ENCODE data around the gene PDAP1. TPM values are rescaled to one million over a fixed set of nuclear protein-coding genes. Genes with fewer than 3 reads are reported as not detected.
A peak's percentile ranks its signal among the peaks of the same experiment; 100 is the strongest.
"Not testable (repeated sequence)": the region's sequence is repeated elsewhere in the genome, so short reads cannot be mapped to it uniquely, and the experiment has no call there.

Gene PDAP1
- total and polyA plus RNA-seq, 2 experiments from 2014 or later, result 91.3 to 95.5 TPM

DNA sequence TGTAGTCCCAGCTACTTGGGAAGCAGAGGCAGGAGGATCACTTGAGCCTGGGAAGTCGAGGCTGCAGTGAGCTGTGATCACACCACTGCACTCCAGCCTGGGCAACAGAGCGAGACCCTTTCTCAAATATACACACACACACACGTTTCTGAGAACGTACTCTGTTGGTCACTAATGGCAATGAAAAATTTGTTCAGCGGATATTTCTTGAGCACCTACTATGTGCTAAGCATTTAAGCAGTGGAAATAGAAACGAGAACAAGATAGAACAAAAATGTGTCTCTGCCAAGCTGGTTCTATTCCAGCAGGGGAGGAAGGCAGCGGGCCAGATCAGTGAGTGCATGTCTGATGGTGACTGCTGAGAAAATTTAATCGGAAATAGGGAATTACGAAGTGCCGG is 25.2 kb downstream of the PDAP1 start:
- DNase-seq, result no peak
- Histone ChIP-seq H3K27ac (no peak overlapping the region), H2AFZ (no peak overlapping the region), H3K4me2 (ENCODE audit: unreplicated experiment) (no peak overlapping the region), H3K9me2 (ENCODE audit: insufficient read depth) (no peaks in the 10 kb centered on the region), H4K20me1 (ENCODE audit: insufficient read depth) (no peaks in the 10 kb centered on the region), H3K27me3 (replicated peaks; ENCODE audit: insufficient read depth) (no peaks in the 10 kb centered on the region), H3K4me3 (no peak overlapping the region), H3K79me2 (ENCODE audit: insufficient read depth) (peaks cover 74% of the 10 kb centered on the region), H3K4me1 (ENCODE audit: insufficient read depth) (peaks cover 25% of the 10 kb centered on the region), H3K9me3 (ENCODE audit: low read depth) (no peaks in the 10 kb centered on the region), H3F3A (ENCODE audit: insufficient read depth) (peaks cover 21% of the 10 kb centered on the region), H3K36me3 (ENCODE audit: low read depth) (peaks cover 16% of the 10 kb centered on the region; the same call in 1 of the 2 replicates), H3K9ac (no peak overlapping the region)
- TF ChIP-seq EZH2phosphoT487 (IDR thresholded peaks at IDR 0.05; ENCODE audit: insufficient read depth, low read depth), result no peak
- in situ Hi-C loops (cut with MboI), result no loop called here
- WGBS, 2 experiments (ENCODE audit: low coverage in 1 of 2, low lambda C conversion rate in 2 of 2, missing lambda C conversion rate in 2 of 2), result 93 to 94% methylated on average over 10 of the region's 10 CpGs

DNA sequence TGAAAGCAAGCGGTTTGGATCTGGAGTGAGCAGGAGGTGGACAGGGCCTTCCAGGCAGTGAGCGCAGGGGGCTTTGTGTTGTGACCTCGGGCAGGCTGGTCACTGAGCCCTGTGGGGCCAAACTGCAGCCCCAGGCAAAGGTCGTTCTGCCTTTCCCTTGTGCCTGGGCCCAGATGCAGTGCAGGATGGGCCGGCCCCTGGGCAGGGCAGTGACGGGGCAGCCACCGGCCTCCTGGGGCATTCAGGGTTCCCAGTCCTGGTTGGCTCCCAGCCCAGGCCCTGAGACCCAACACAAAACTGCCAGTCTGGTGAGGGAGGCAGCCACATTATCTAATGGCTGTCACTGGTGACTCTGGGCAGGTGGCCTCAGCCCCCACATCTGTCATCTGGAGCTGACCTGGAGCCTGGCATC is 26.7 kb downstream of the PDAP1 start:
- TF ChIP-seq EZH2 (IDR thresholded peaks at IDR 0.05; ENCODE audit: insufficient read depth, poor library complexity, severe bottlenecking) (no peak), EZH2phosphoT487 (IDR thresholded peaks at IDR 0.05; ENCODE audit: insufficient read depth, low read depth) (no peak)
- Histone ChIP-seq H3K79me2 (ENCODE audit: insufficient read depth) (peaks cover 82% of the 10 kb centered on the region), H3K9me2 (ENCODE audit: insufficient read depth) (no peaks in the 10 kb centered on the region), H3K9ac (no peak overlapping the region), H2AFZ (no peak overlapping the region), H3K4me1 (ENCODE audit: insufficient read depth) (peaks cover 25% of the 10 kb centered on the region), H3K36me3 (ENCODE audit: low read depth) (peaks cover 13% of the 10 kb centered on the region), H3K27ac (no peak overlapping the region), H3K4me3 (no peak overlapping the region), H4K20me1 (ENCODE audit: insufficient read depth) (no peaks in the 10 kb centered on the region), H3K4me2 (ENCODE audit: unreplicated experiment) (no peak overlapping the region), H3K27me3 (replicated peaks; ENCODE audit: insufficient read depth) (no peaks in the 10 kb centered on the region), H3F3A (ENCODE audit: insufficient read depth) (peaks cover 36% of the 10 kb centered on the region), H3K9me3 (ENCODE audit: low read depth) (no peaks in the 10 kb centered on the region)
- DNase-seq, result no peak
- in situ Hi-C loops (cut with MboI), result no loop called here
- WGBS, 2 experiments (ENCODE audit: low coverage in 1 of 2, low lambda C conversion rate in 2 of 2, missing lambda C conversion rate in 2 of 2), result 86 to 87% methylated on average over 7 of the region's 7 CpGs

DNA sequence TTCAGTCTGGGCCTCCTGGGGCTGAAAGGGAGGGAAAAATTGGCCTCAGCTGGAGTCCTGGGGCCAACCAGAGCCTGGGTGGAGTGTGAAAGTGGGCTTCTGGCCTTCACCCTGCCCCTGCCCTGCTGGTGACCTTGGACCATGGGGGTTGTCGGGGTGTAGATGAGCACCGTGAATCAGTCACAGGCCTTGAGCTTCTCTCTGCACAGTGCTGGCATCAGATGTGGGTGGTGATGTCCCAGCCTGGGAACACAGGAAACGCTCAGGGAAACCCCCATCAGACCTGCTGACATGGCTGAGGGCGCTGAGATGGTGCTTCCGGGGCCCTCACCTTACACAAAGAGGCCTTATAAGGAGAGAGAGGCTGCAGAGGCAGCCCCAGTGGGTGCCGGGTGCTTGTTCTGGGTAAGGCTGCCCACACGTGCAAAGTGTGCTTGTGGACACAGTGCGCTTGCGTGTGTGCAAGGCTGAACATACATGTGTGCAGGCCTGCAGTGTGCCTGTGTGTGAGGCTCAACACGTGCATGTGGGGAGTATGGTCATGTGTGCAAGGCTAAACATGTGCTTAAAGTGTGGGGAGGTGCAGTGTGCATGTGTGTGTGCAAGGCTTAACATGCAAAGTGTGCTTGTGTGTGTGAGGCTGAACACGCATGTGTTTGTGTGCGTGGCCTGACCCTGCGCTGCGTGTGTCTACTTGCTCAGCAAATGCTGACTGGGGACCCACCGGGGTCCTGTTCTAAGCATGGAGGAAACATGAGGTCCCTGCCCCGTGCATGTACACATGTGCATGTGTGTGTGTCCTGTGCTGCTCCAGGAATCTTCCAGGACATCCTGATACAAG is 27.4 kb downstream of the PDAP1 start:
- Histone ChIP-seq H2AFZ (no peak overlapping the region), H3K4me3 (peak overlapping the region; percentile 55; the same call in 1 of the 2 replicates), H3K9me3 (ENCODE audit: low read depth) (no peaks in the 10 kb centered on the region), H3K36me3 (ENCODE audit: low read depth) (peaks cover 7% of the 10 kb centered on the region; the same call in 1 of the 2 replicates), H3K9ac (peak overlapping the region; percentile 79), H3K27me3 (replicated peaks; ENCODE audit: insufficient read depth) (no peaks in the 10 kb centered on the region), H4K20me1 (ENCODE audit: insufficient read depth) (no peaks in the 10 kb centered on the region), H3K4me2 (ENCODE audit: unreplicated experiment) (peak overlapping the region; percentile 76), H3K27ac (peak overlapping the region; percentile 96), H3K79me2 (ENCODE audit: insufficient read depth) (peaks cover 82% of the 10 kb centered on the region), H3K4me1 (ENCODE audit: insufficient read depth) (peaks cover 28% of the 10 kb centered on the region), H3K9me2 (ENCODE audit: insufficient read depth) (no peaks in the 10 kb centered on the region), H3F3A (ENCODE audit: insufficient read depth) (peaks cover 42% of the 10 kb centered on the region)
- 65 to 66% methylated on average over 16 of the region's 16 CpGs for WGBS, 2 experiments (ENCODE audit: low coverage in 1 of 2, low lambda C conversion rate in 2 of 2, missing lambda C conversion rate in 2 of 2)
- in situ Hi-C loops (cut with MboI), result no loop called here
- TF ChIP-seq EZH2 (IDR thresholded peaks at IDR 0.05; ENCODE audit: insufficient read depth, poor library complexity, severe bottlenecking), result no peak
- no peak for TF ChIP-seq EZH2phosphoT487 (IDR thresholded peaks at IDR 0.05; ENCODE audit: insufficient read depth, low read depth)
- DNase-seq, result peak; percentile 41

DNA sequence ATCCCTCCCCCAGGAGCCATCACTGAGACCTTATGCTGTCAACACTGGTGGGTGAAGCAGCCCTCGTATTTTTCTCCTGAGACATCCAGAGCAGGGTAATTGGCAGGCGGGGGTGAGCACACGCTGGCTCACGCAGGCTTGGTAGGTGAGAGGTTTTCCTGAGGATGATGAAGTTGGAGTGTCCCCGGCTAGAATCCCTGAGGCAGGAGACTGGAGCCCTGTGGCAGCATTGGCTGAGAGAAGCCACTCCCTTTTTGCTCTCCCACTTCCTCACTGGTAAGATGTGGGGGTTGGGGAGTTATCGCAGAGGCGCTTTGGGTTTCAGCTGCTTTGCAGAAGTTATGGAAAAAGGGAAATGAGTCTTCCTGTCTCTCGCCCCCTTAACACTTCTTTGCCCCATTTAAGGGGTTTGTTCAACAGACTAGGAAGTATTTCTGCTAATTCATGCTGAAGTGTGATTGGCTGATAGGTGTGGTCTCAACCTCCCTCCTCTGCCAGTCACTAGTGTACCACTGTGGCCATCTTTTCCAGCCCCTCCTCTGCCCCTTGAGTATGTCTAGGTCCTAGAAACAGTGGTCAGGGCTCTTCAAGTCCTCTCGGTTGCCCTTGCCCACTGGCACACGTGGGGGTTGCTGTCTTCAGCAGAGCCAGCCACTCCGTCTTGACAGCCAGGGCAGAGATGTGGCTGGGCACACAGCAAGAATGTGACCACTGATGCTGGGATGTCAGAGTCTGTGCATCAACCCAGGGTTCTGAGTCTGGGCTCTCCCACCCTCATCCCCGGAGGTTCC is 28.2 kb downstream of the PDAP1 start:
- Histone ChIP-seq H3K27me3 (replicated peaks; ENCODE audit: insufficient read depth) (no peaks in the 10 kb centered on the region), H3F3A (ENCODE audit: insufficient read depth) (peaks cover 47% of the 10 kb centered on the region), H2AFZ (0 out of 2 replicates have a peak overlapping the region, but pooled peaks have one; percentile 3), H3K4me3 (peak overlapping the region; percentile 55), H3K27ac (peak overlapping the region; percentile 96), H3K9me2 (ENCODE audit: insufficient read depth) (no peaks in the 10 kb centered on the region), H3K9ac (peak overlapping the region; percentile 79), H4K20me1 (ENCODE audit: insufficient read depth) (no peaks in the 10 kb centered on the region), H3K4me2 (ENCODE audit: unreplicated experiment) (peak overlapping the region; percentile 76), H3K9me3 (ENCODE audit: low read depth) (no peaks in the 10 kb centered on the region), H3K4me1 (ENCODE audit: insufficient read depth) (peaks cover 34% of the 10 kb centered on the region), H3K36me3 (ENCODE audit: low read depth) (peaks cover 7% of the 10 kb centered on the region; the same call in 1 of the 2 replicates), H3K79me2 (ENCODE audit: insufficient read depth) (peaks cover 82% of the 10 kb centered on the region)
- peak; percentile 85 for DNase-seq
- in situ Hi-C loops (cut with MboI), result no loop called here
- WGBS, 2 experiments (ENCODE audit: low coverage in 1 of 2, low lambda C conversion rate in 2 of 2, missing lambda C conversion rate in 2 of 2), result 23 to 27% methylated on average over 12 of the region's 12 CpGs
- no peak for TF ChIP-seq EZH2phosphoT487 (IDR thresholded peaks at IDR 0.05; ENCODE audit: insufficient read depth, low read depth)
- no peak for TF ChIP-seq EZH2 (IDR thresholded peaks at IDR 0.05; ENCODE audit: insufficient read depth, poor library complexity, severe bottlenecking)

DNA sequence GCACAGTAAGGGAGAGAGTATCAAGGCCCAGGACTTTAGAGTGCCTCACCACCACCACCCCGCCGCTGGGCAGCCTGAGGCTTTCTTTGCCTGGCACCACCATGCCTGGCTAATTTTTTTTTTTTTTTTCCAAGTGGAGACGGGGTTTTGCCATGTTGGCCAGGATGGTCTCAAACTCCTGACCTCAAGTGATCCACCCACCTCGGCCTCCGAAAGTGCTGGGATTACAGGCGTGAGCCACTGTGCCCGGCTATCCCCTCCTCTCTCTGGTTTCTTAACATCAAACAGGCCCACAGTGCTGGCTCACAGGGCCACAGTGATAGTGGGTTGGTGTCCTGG is 28.7 kb downstream of the PDAP1 start:
- H3K36me3 ChIP-seq (ENCODE audit: low read depth); H3K9me2 ChIP-seq (ENCODE audit: insufficient read depth); H4K20me1 ChIP-seq (ENCODE audit: insufficient read depth); DNase-seq; H3K27me3 ChIP-seq (replicated peaks; ENCODE audit: insufficient read depth); H3K9me3 ChIP-seq (ENCODE audit: low read depth); in situ Hi-C loops (cut with MboI): not testable (repeated sequence)
- H3K4me3 ChIP-seq, result peak overlapping the region; percentile 55
- peak overlapping the region; percentile 76 for H3K4me2 ChIP-seq (ENCODE audit: unreplicated experiment)
- H3F3A ChIP-seq (ENCODE audit: insufficient read depth), result peaks cover 47% of the 10 kb centered on the region
- 0 out of 2 replicates have a peak overlapping the region, but pooled peaks have one; percentile 3 for H2AFZ ChIP-seq
- peaks cover 34% of the 10 kb centered on the region for H3K4me1 ChIP-seq (ENCODE audit: insufficient read depth)
- peak overlapping the region; percentile 79 for H3K9ac ChIP-seq
- peaks cover 83% of the 10 kb centered on the region for H3K79me2 ChIP-seq (ENCODE audit: insufficient read depth)
- peak overlapping the region; percentile 96 for H3K27ac ChIP-seq
- WGBS, 2 experiments (ENCODE audit: low coverage in 1 of 2, low lambda C conversion rate in 2 of 2, missing lambda C conversion rate in 2 of 2), result 0 to 1% methylated on average over 6 to 7 of the region's 7 CpGs

All from GM23248 (cell line).